ENCODE measurements around the gene FNDC3B. TPM values are rescaled to one million over a fixed set of nuclear protein-coding genes. Genes with fewer than 3 reads are reported as not detected.

Gene FNDC3B
- total RNA-seq, 1 donor from 2014 or later: 54.9 TPM

GRCh38 chr3:172223870-172224269 is 184.5 kb downstream of the FNDC3B start:
- no peak overlapping the region for H3K27ac ChIP-seq
- H3K9me3 ChIP-seq: no peaks in the 10 kb centered on the region

GRCh38 chr3:172224560-172225214 is 185.3 kb downstream of the FNDC3B start:
- intact Hi-C loops (cut with DNase I): no loop called here
- peaks cover 5 to 8% of the 10 kb centered on the region in 2 donors for H3K4me1 ChIP-seq
- DNase-seq (ENCODE audit: low spot score in 2 of 2): no peak
- peaks cover 5 to 10% of the 10 kb centered on the region in 2 donors for H3K36me3 ChIP-seq
- TF ChIP-seq CTCF (IDR thresholded peaks at IDR 0.05): no peak
- no peaks in the 10 kb centered on the region for H3K9me3 ChIP-seq
- no peaks in the 10 kb centered on the region for H3K27me3 ChIP-seq
- no peak overlapping the region for H3K4me3 ChIP-seq
- H3K27ac ChIP-seq: no peak overlapping the region

More at GRCh38 chr3:172223870-172224269, 184.5 kb downstream of the FNDC3B start:
- peaks cover 5 to 9% of the 10 kb centered on the region in 2 donors for H3K4me1 ChIP-seq
- no peaks in the 10 kb centered on the region for H3K27me3 ChIP-seq
- DNase-seq (ENCODE audit: low spot score in 2 of 2): no peak
- TF ChIP-seq CTCF (IDR thresholded peaks at IDR 0.05): no peak
- peaks cover 5 to 10% of the 10 kb centered on the region in 2 donors for H3K36me3 ChIP-seq
- intact Hi-C loops (cut with DNase I): no loop called here
- H3K4me3 ChIP-seq: no peak overlapping the region

- no peaks in the 10 kb centered on the region for H3K9me3 ChIP-seq
- intact Hi-C loops (cut with DNase I): no loop called here
- peaks cover 5 to 8% of the 10 kb centered on the region in 2 donors for H3K4me1 ChIP-seq
Observed at GRCh38 chr3:172225215-172225707, 185.9 kb downstream of the FNDC3B start.

GRCh38 chr3:172226831-172227230 is 187.5 kb downstream of the FNDC3B start:
- Histone ChIP-seq H3K27ac (no peak overlapping the region), H3K9me3 (no peaks in the 10 kb centered on the region), H3K4me1 (peaks cover 5 to 8% of the 10 kb centered on the region in 2 donors), H3K4me3 (no peak overlapping the region), H3K36me3 (peaks cover 5 to 10% of the 10 kb centered on the region in 2 donors), H3K27me3 (no peaks in the 10 kb centered on the region)
- intact Hi-C loops (cut with DNase I): no loop called here
- DNase-seq (ENCODE audit: low spot score in 2 of 2): no peak
- TF ChIP-seq CTCF (IDR thresholded peaks at IDR 0.05): no peak

More at GRCh38 chr3:172225215-172225707, 185.9 kb downstream of the FNDC3B start:
- Histone ChIP-seq H3K27ac (no peak overlapping the region), H3K4me3 (no peak overlapping the region), H3K27me3 (no peaks in the 10 kb centered on the region), H3K36me3 (peaks cover 5 to 10% of the 10 kb centered on the region in 2 donors)
- no peak for DNase-seq (ENCODE audit: low spot score in 2 of 2)
- no peak for TF ChIP-seq CTCF (IDR thresholded peaks at IDR 0.05)

- TF ChIP-seq CTCF (IDR thresholded peaks at IDR 0.05): no peak
- Histone ChIP-seq H3K27me3 (no peaks in the 10 kb centered on the region), H3K4me1 (peaks cover 5 to 8% of the 10 kb centered on the region in 2 donors), H3K36me3 (peaks cover 5 to 10% of the 10 kb centered on the region in 2 donors), H3K27ac (no peak overlapping the region), H3K4me3 (no peak overlapping the region), H3K9me3 (no peaks in the 10 kb centered on the region)
- DNase-seq (ENCODE audit: low spot score in 2 of 2): no peak
- intact Hi-C loops (cut with DNase I): no loop called here
Observed at GRCh38 chr3:172227340-172228035, 188.1 kb downstream of the FNDC3B start.

Measured in ascending aorta (tissue), 2 donors.